BLaER1 treated with 17β-estradiol and CSF1 and Interleukin-3, amounts not matched to agents 10 nM and 100 nM (cell line): Measurements from ENCODE around the gene CLEC7A.

ENCODE experiments used
- H3K27ac ChIP-seq, 11 experiments: shearing (Covaris generic); formaldehyde crosslinking; 2 replicates each; pipeline ENCODE4 v1.8.1; 2022
- H3K27me3 ChIP-seq, 11 experiments: shearing (Covaris generic); formaldehyde crosslinking; 2 replicates each; pipeline ENCODE4 v1.8.1; 2022
- H3K36me3 ChIP-seq, 11 experiments: shearing (Covaris generic); formaldehyde crosslinking; 2 replicates each; pipeline ENCODE4 v1.8.1; 2022
- H3K4me1 ChIP-seq, 10 experiments: shearing (Covaris generic); formaldehyde crosslinking; 2 replicates each; pipeline ENCODE4 v1.8.1; 2022
- H3K4me2 ChIP-seq, 11 experiments: shearing (Covaris generic); formaldehyde crosslinking; 2 replicates each; pipeline ENCODE4 v1.8.1; 2022
- H3K4me3 ChIP-seq, 10 experiments: shearing (Covaris generic); formaldehyde crosslinking; 2 replicates each; pipeline ENCODE4 v1.8.1; 2022
- H3K9ac ChIP-seq, 11 experiments: shearing (Covaris generic); formaldehyde crosslinking; 2 replicates each; pipeline ENCODE4 v1.8.1; 2022
- H3K9me3 ChIP-seq, 11 experiments: shearing (Covaris generic); formaldehyde crosslinking; replicated peaks in 1 of 11; 2 replicates each; pipeline ENCODE4 v1.8.1; 2022
- H4K20me1 ChIP-seq, 11 experiments: shearing (Covaris generic); formaldehyde crosslinking; 2 replicates each; pipeline ENCODE4 v1.8.1; 2022
- Cebpa-rat ChIP-seq, 11 experiments: shearing (Covaris generic); IDR thresholded peaks; 2 replicates each; pipeline ENCODE4 v1.8.1; 2022

Gene CLEC7A

DNA sequence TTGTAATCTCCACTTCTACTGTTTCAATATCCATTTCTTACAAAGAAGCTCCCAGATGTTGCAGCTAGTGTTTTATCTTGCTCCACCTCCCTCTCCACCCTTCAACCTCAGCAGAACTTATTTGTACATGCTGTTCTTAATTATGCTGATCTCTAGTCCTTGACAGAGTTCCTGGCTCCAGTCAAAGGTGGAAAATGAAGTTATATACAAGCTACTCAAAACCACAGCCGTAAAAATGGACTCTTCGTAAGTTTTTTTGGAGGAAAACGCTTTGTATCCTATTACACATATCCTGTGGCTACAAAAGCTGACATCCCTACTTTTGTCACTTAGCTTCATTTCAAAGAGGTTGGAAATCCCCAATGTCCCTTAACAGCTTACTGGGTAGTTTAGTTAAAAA is 32.5 kb downstream of the CLEC7A start:
- TF ChIP-seq Cebpa-rat (IDR thresholded peaks at IDR 0.05), result no peak
- H3K27me3 ChIP-seq, result no peaks in the 10 kb centered on the region

GRCh38 chr12:10095971-10096370 is 34.0 kb downstream of the CLEC7A start:
- H3K4me2 ChIP-seq, result peak overlapping the region in 2 of 11 experiments; percentile 67; a peak in 4 of 22 replicates
- no peak for TF ChIP-seq Cebpa-rat (IDR thresholded peaks at IDR 0.05)
- no peaks in the 10 kb centered on the region for H4K20me1 ChIP-seq
- H3K4me1 ChIP-seq, result peaks cover 0 to 87% (median 6%) of the 10 kb centered on the region in 10 experiments; a peak in 13 of 20 replicates
- peaks cover 0 to 5% (median 0%) of the 10 kb centered on the region in 11 experiments; a peak in 1 of 22 replicates for H3K36me3 ChIP-seq
- no peaks in the 10 kb centered on the region for H3K27me3 ChIP-seq
- H3K9ac ChIP-seq, result no peak overlapping the region
- peak overlapping the region in 2 of 11 experiments; percentile 74 to 87; a peak in 3 of 22 replicates for H3K27ac ChIP-seq
- no peak overlapping the region for H3K4me3 ChIP-seq
- no peaks in the 10 kb centered on the region for H3K9me3 ChIP-seq

More for the DNA sequence above, 32.5 kb downstream of the CLEC7A start:
- Histone ChIP-seq H3K9me3 (no peaks in the 10 kb centered on the region), H3K4me1 (peaks cover 0 to 87% (median 6%) of the 10 kb centered on the region in 10 experiments; a peak in 13 of 20 replicates), H3K4me2 (peak overlapping the region in 3 of 11 experiments; percentile 20 to 67 (median 62); a peak in 6 of 22 replicates), H3K27ac (peak overlapping the region in 2 of 11 experiments; percentile 23 to 42; a peak in 2 of 22 replicates), H3K4me3 (no peak overlapping the region), H3K36me3 (peaks cover 0 to 5% (median 0%) of the 10 kb centered on the region in 11 experiments; a peak in 1 of 22 replicates), H3K9ac (no peak overlapping the region), H4K20me1 (no peaks in the 10 kb centered on the region)

GRCh38 chr12:10094646-10095395 is 35.2 kb downstream of the CLEC7A start:
- peaks cover 0 to 5% (median 0%) of the 10 kb centered on the region in 11 experiments; a peak in 1 of 22 replicates for H3K36me3 ChIP-seq
- H3K9ac ChIP-seq, result peak overlapping the region in 2 of 11 experiments; percentile 61 to 65; a peak in 4 of 22 replicates
- TF ChIP-seq Cebpa-rat (IDR thresholded peaks at IDR 0.05), result no peak
- H3K4me1 ChIP-seq, result peaks cover 5 to 89% (median 9%) of the 10 kb centered on the region in 10 experiments; a peak in 14 of 20 replicates
- H3K4me3 ChIP-seq, result no peak overlapping the region
- H3K9me3 ChIP-seq, result no peaks in the 10 kb centered on the region
- H3K4me2 ChIP-seq, result peak overlapping the region in 4 of 11 experiments; percentile 56 to 67 (median 63); a peak in 8 of 22 replicates
- no peaks in the 10 kb centered on the region for H3K27me3 ChIP-seq
- no peaks in the 10 kb centered on the region for H4K20me1 ChIP-seq
- H3K27ac ChIP-seq, result peak overlapping the region in 3 of 11 experiments; percentile 62 to 87 (median 74); a peak in 6 of 22 replicates

GRCh38 chr12:10088955-10089900 is 40.8 kb downstream of the CLEC7A start:
- Histone ChIP-seq H3K27ac (no peak overlapping the region), H3K4me3 (no peak overlapping the region), H3K9me3 (peaks cover 6 to 15% (median 10%) of the 10 kb centered on the region in 11 experiments), H3K4me1 (peaks cover 0 to 67% (median 9%) of the 10 kb centered on the region in 10 experiments; a peak in 12 of 20 replicates), H3K36me3 (peaks cover 0 to 7% (median 0%) of the 10 kb centered on the region in 11 experiments; a peak in 1 of 22 replicates), H3K9ac (no peak overlapping the region), H3K27me3 (no peaks in the 10 kb centered on the region), H4K20me1 (no peaks in the 10 kb centered on the region), H3K4me2 (peak overlapping the region in 5 of 11 experiments; percentile 3 to 67 (median 29); a peak in 8 of 22 replicates)
- TF ChIP-seq Cebpa-rat (IDR thresholded peaks at IDR 0.05), result no peak

DNA sequence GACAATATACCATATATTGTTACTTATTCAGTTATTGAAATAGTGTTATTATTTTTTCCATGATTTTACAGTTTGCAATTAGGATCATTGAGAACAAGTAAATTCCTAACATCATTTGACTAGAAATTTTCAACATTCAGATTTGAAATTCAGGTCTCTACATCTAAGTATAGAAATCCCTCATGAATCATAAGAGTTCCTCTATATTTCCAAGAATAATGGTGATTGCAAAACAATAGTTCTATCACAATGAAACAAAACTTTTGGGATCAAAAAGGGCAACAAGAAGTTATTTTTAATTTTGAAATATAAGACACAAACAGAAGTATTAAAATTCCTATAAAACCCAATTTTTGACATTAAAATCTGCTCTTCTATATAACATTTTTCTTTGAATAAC is 42.0 kb downstream of the CLEC7A start:
- no peak overlapping the region for H3K27ac ChIP-seq
- H3K4me3 ChIP-seq, result no peak overlapping the region
- H3K4me1 ChIP-seq, result peaks cover 0 to 56% (median 8%) of the 10 kb centered on the region in 10 experiments; a peak in 12 of 20 replicates
- no peaks in the 10 kb centered on the region for H3K27me3 ChIP-seq
- H4K20me1 ChIP-seq, result no peaks in the 10 kb centered on the region
- no peak for TF ChIP-seq Cebpa-rat (IDR thresholded peaks at IDR 0.05)
- peak overlapping the region in 3 of 11 experiments; percentile 6 to 67 (median 62); a peak in 4 of 22 replicates for H3K4me2 ChIP-seq
- H3K9ac ChIP-seq, result no peak overlapping the region
- peaks cover 17 to 27% (median 22%) of the 10 kb centered on the region in 11 experiments for H3K9me3 ChIP-seq
- peaks cover 0 to 12% (median 0%) of the 10 kb centered on the region in 11 experiments; a peak in 1 of 22 replicates for H3K36me3 ChIP-seq

- H3K36me3 ChIP-seq, result peaks cover 0 to 12% (median 0%) of the 10 kb centered on the region in 11 experiments; a peak in 1 of 22 replicates
- H3K4me3 ChIP-seq, result no peak overlapping the region
- H3K4me2 ChIP-seq, result 0 out of 22 replicates have a peak overlapping the region, but pooled peaks of 1 of the 11 experiments have one; percentile 5
- H3K27ac ChIP-seq, result no peak overlapping the region
- no peak for TF ChIP-seq Cebpa-rat (IDR thresholded peaks at IDR 0.05)
- no peak overlapping the region for H3K9ac ChIP-seq
- peaks cover 27 to 44% (median 36%) of the 10 kb centered on the region in 11 experiments for H3K9me3 ChIP-seq
- no peaks in the 10 kb centered on the region for H3K27me3 ChIP-seq
- H4K20me1 ChIP-seq, result no peaks in the 10 kb centered on the region
- peaks cover 0 to 61% (median 7%) of the 10 kb centered on the region in 10 experiments; a peak in 11 of 20 replicates for H3K4me1 ChIP-seq
Measured at GRCh38 chr12:10086387-10086786, 43.6 kb downstream of the CLEC7A start.

DNA sequence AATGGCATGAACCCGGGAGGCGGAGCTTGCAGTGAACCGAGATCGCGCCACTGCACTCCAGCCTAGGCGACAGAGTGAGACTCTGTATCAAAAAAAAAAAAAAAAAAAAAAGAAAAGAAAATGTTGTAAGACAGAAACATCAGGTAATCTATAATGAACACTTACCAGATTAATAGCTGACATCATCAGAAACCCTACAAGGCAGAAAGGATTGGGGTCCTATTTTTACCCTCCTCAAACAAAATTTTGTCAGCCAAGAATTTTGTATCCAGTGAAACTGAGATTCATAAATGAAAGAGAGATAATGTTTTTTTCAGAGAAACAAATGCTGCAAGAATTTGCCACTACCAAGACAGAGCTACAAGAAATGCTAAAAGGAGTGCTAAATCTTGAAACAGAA is 45.3 kb downstream of the CLEC7A start:
- H3K27me3 ChIP-seq, result no peaks in the 10 kb centered on the region
- H4K20me1 ChIP-seq, result no peaks in the 10 kb centered on the region
- H3K4me2 ChIP-seq, result no peak overlapping the region
- H3K9me3 ChIP-seq, result peaks cover 43 to 60% (median 53%) of the 10 kb centered on the region in 11 experiments
- H3K36me3 ChIP-seq, result peaks cover 0 to 22% (median 0%) of the 10 kb centered on the region in 11 experiments; a peak in 3 of 22 replicates
- no peak overlapping the region for H3K4me3 ChIP-seq
- TF ChIP-seq Cebpa-rat (IDR thresholded peaks at IDR 0.05), result no peak
- H3K27ac ChIP-seq, result no peak overlapping the region
- H3K4me1 ChIP-seq, result peaks cover 0 to 51% (median 7%) of the 10 kb centered on the region in 10 experiments; a peak in 13 of 20 replicates
- H3K9ac ChIP-seq, result no peak overlapping the region
